CD14-positive monocyte (primary cell): ENCODE results near the gene MAST4. TPM values are rescaled to one million over a fixed set of nuclear protein-coding genes. Genes with fewer than 3 reads are reported as not detected.

Experiments used
- DNase-seq, 3 donors: peaks; one replicate each; pipeline ENCODE4 v3.0.0-alpha.2; 2011 to 2022
- H2AFZ ChIP-seq: 2 replicates; pipeline ENCODE4 v1.6.0; 2012; ENCODE audit warnings: mild to moderate bottlenecking, low read depth, low read length, inconsistent platforms; ENCODE audit not compliant: insufficient read depth, poor library complexity, severe bottlenecking
- H3K27ac ChIP-seq, 2 donors: 1 replicate in 1 of 2; 2 replicates in 1 of 2; pipeline ENCODE4 v1.5.1; 2012 to 2013; ENCODE audit warnings: low read length in 2 of 2, control low read depth in 1 of 2, inconsistent platforms in 1 of 2, low read depth in 1 of 2, mild to moderate bottlenecking in 1 of 2
- H3K27me3 ChIP-seq, 2 donors: one replicate each; pipeline versions ENCODE4 v1.6.0 to v1.6.1; 2011 to 2013; ENCODE audit warnings: low read length in 2 of 2; ENCODE audit not compliant: control insufficient read depth in 2 of 2, insufficient read depth in 2 of 2
- H3K36me3 ChIP-seq, 2 donors: replicated peaks in 1 of 2; 1 replicate in 1 of 2; 2 replicates in 1 of 2; pipeline versions ENCODE4 v1.5.1 to v1.6.1; 2012 to 2013; ENCODE audit warnings: low read length in 2 of 2, control low read depth in 1 of 2, inconsistent platforms in 1 of 2, mild to moderate bottlenecking in 1 of 2; ENCODE audit not compliant: insufficient read depth in 2 of 2, control insufficient read depth in 1 of 2
- H3K4me1 ChIP-seq, 2 donors: 1 replicate in 1 of 2; 2 replicates in 1 of 2; pipeline versions ENCODE4 v1.5.1 to v1.6.1; 2012 to 2013; ENCODE audit warnings: low read length in 2 of 2, control low read depth in 1 of 2, inconsistent platforms in 1 of 2, mild to moderate bottlenecking in 1 of 2, moderate library complexity in 1 of 2; ENCODE audit not compliant: insufficient read depth in 2 of 2, control insufficient read depth in 1 of 2
- H3K4me2 ChIP-seq: replicated peaks from 2 replicates; pipeline ENCODE3; 2012; ENCODE audit warnings: low read length, moderate library complexity, mild to moderate bottlenecking; ENCODE audit not compliant: poor library complexity, severe bottlenecking; ENCODE audit errors: extremely low read depth
- H3K4me3 ChIP-seq, 3 experiments: fragments of 200-600 bp in 1 of 3; sonication (generic) in 1 of 3; replicated peaks in 1 of 3; 1 replicate in 2 of 3; 2 replicates in 1 of 3; pipeline ENCODE4 v1.5.1; 2011 to 2013; ENCODE audit warnings: low read length in 3 of 3, mild to moderate bottlenecking in 3 of 3, control low read depth in 2 of 3, low read depth in 2 of 3, inconsistent platforms in 1 of 3, moderate library complexity in 1 of 3
- H3K79me2 ChIP-seq: 2 replicates; pipeline ENCODE4 v1.6.0; 2012; ENCODE audit warnings: mild to moderate bottlenecking, control low read depth, inconsistent platforms, low read length, moderate library complexity; ENCODE audit not compliant: insufficient read depth
- H3K9ac ChIP-seq: 2 replicates; pipeline ENCODE4 v1.6.0; 2017; ENCODE audit warnings: low read length, mild to moderate bottlenecking; ENCODE audit not compliant: insufficient read depth, poor library complexity, severe bottlenecking
- H3K9me3 ChIP-seq, 2 donors: replicated peaks in 1 of 2; 1 replicate in 1 of 2; 2 replicates in 1 of 2; pipeline versions ENCODE4 v1.5.1 to v1.6.1; 2012 to 2013; ENCODE audit warnings: low read length in 2 of 2, control low read depth in 1 of 2; ENCODE audit not compliant: control insufficient read depth in 1 of 2, insufficient read depth in 1 of 2
- H4K20me1 ChIP-seq: 2 replicates; pipeline ENCODE4 v1.6.0; 2012; ENCODE audit warnings: mild to moderate bottlenecking, low read length, control low read depth, moderate library complexity; ENCODE audit not compliant: insufficient read depth
- H3K27ac Mint-ChIP-seq, 7 donors: one replicate each; pipeline ENCODE4 v1.8.0; 2020; ENCODE audit warnings: mild to moderate bottlenecking in 7 of 7, mixed read lengths in 7 of 7, moderate library complexity in 6 of 7, inconsistent platforms in 2 of 7
- H3K27me3 Mint-ChIP-seq, 3 donors: one replicate each; pipeline ENCODE4 v1.8.0; 2021 to 2022; ENCODE audit warnings: low read depth in 3 of 3, mild to moderate bottlenecking in 3 of 3, mixed read lengths in 3 of 3, moderate library complexity in 3 of 3, inconsistent platforms in 1 of 3
- H3K36me3 Mint-ChIP-seq, 2 donors: one replicate each; pipeline ENCODE4 v1.8.0; 2020; ENCODE audit warnings: mixed read lengths in 2 of 2, inconsistent platforms in 1 of 2, mild to moderate bottlenecking in 1 of 2
- H3K4me1 Mint-ChIP-seq: one replicate; pipeline ENCODE4 v1.8.0; 2020; ENCODE audit warnings: mild to moderate bottlenecking, mixed read lengths
- H3K4me3 Mint-ChIP-seq, 2 donors: one replicate each; pipeline ENCODE4 v1.8.0; 2020; ENCODE audit warnings: mild to moderate bottlenecking in 2 of 2, mixed read lengths in 2 of 2, moderate library complexity in 1 of 2
- H3K9me3 Mint-ChIP-seq, 7 donors: one replicate each; pipeline ENCODE4 v1.8.0; 2020 to 2022; ENCODE audit warnings: mixed read lengths in 7 of 7, mild to moderate bottlenecking in 6 of 7, moderate library complexity in 6 of 7, inconsistent platforms in 2 of 7
- CTCF ChIP-seq: fragments of 200-600 bp; IDR thresholded peaks from one replicate; pipeline ENCODE4 v1.8.0; 2022; ENCODE audit warnings: antibody characterized with exemption, mild to moderate bottlenecking
- WGBS: methylation state at CpG from one replicate; pipeline ENCODE4 v1.1.5; 2013; ENCODE audit warnings: missing lambda C conversion rate; ENCODE audit not compliant: insufficient coverage; 5-methylcytosine and 5-hydroxymethylcytosine counted together
- intact Hi-C, 2 donors: fragments of 100-400 bp; cut with micrococcal nuclease; formaldehyde crosslinking; loops; one replicate each; pipeline versions ENCODE4 v1.15.0 to v1.15.1; 2023
- polyA plus RNA-seq, 3 donors: library from polyadenylated mRNA; depleted of rRNA in 1 of 3; unstranded in 2 of 3; stranded (reverse) in 1 of 3; fragments of 300-500 nt in 2 of 3; fragments of >200 nt in 1 of 3; fragmentation: Illumina TruSeq in 2 of 3; gene quantifications; 1 replicate in 2 of 3; 2 replicates in 1 of 3; pipeline ENCODE4 v1.2.3, GENCODE V29; 2012 to 2021

The MAST4 gene
- polyA plus RNA-seq, 3 donors = 0.03 to 0.24 TPM; not detected in 1

DNA sequence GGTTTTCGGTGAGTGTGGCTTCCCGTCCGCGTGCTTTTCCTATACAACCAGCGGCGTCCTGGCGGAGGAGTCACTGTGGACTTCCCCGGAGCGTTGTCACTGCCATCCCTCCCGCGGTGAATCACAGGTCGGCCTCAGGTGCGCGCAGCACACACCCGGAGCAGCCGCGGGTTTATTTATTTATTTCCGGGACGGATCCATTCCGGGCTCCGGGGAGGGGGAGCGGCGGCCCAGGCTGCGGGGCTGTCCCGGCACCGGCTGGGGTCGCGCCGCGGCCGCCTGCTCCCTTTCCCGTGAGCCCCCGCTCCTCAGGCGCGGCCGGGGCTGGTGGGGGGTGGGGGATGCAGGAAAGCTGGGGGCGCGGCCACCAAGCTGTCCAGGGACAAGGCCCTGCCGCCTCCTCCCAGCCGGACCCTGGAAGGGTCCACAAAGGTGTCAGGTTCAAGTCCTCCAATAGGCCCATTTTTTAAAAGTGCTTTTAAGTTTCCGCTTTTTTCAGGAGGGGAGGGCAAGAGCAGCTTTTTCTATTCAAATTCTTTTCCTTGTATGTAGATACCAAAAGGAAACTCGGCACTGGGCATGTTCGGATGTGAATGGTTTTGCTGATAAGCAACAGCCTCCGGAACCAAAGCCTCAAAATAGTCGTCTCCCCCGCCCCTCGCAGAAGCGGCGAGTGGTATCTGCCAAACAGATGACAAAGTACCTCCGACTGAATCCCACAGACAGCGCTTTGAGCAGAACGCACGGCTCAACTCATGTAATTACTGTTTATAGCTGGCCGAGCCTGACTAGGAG lies 407.9 kb downstream of the MAST4 start:
- H3K4me3 ChIP-seq = peak overlapping the region; percentile 51 to 79 (median 67)
- H3K9me3 ChIP-seq = no peaks in the 10 kb centered on the region
- Mint-ChIP-seq H3K4me3 (peak overlapping the region; percentile 86 to 96), H3K9me3 (no peaks in the 10 kb centered on the region), H3K4me1 (peaks cover 20% of the 10 kb centered on the region), H3K27ac (peak overlapping the region; percentile 1 to 71 (median 41)), H3K36me3 (peaks cover 0 to 3% of the 10 kb centered on the region in 2 donors), H3K27me3 (peaks cover 0 to 10% (median 5%) of the 10 kb centered on the region in 3 donors)
- peak overlapping the region; percentile 65 for H3K9ac ChIP-seq
- H3K79me2 ChIP-seq = no peaks in the 10 kb centered on the region
- intact Hi-C loops = loop anchor here in 1 of 2 donors (10.0 kb wide), 1 partner anchor 211 kb away; no protein-coding TSS in a partner anchor
- peak overlapping the region; percentile 91 for H2AFZ ChIP-seq
- DNase-seq = peak; percentile 39 to 87 (median 41)
- H3K4me1 ChIP-seq = peaks cover 12 to 19% of the 10 kb centered on the region in 2 donors
- peak overlapping the region; percentile 91 for H3K4me2 ChIP-seq
- peak overlapping the region in 1 of 2 donors; percentile 38 for H3K27ac ChIP-seq
- no peak for TF ChIP-seq CTCF
- H3K27me3 ChIP-seq = peaks cover 5 to 7% of the 10 kb centered on the region in 2 donors
- no peaks in the 10 kb centered on the region for H4K20me1 ChIP-seq
- H3K36me3 ChIP-seq = no peaks in the 10 kb centered on the region
- under 1% methylated on average over 42 of the region's 54 CpGs for WGBS

DNA sequence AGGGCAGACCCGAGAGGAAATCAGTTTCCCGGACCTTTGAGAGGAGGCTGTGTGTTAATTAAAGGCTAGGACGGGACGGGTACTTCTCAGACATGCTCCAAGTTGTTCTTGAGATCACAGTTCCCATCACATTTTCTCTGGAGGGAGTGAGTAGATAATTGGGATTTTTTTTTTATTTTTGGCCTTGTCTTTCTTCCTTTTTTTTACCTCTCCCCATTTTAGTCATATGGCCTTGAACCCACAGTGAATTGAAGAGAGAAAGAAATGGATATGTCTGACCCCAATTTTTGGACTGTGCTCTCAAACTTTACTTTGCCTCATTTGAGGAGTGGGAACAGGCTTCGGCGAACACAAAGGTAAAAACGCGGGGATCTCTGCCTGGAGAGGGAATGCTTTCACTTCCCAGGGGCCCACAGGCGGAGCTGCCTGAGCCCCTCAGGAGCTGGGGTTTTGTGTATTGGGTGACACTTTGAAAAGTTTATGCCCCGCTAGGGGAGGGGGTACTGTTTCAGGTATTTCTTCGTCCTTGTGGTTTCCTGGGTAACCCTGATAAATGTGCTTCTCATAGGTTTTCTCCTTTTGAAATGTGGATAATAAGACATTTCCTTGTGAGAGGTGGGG lies 408.6 kb downstream of the MAST4 start:
- H2AFZ ChIP-seq = peak overlapping the region; percentile 91
- no peaks in the 10 kb centered on the region for H3K36me3 ChIP-seq
- intact Hi-C loops = loop anchor here in 1 of 2 donors (10.0 kb wide), 1 partner anchor 210 kb away; no protein-coding TSS in a partner anchor
- H3K79me2 ChIP-seq = no peaks in the 10 kb centered on the region
- no peaks in the 10 kb centered on the region for H3K9me3 ChIP-seq
- WGBS = 0% methylated on average over 9 of the region's 11 CpGs
- peak overlapping the region; percentile 91 for H3K4me2 ChIP-seq
- peak overlapping the region; percentile 51 to 79 (median 67) for H3K4me3 ChIP-seq
- no peaks in the 10 kb centered on the region for H4K20me1 ChIP-seq
- peaks cover 5 to 7% of the 10 kb centered on the region in 2 donors for H3K27me3 ChIP-seq
- peak overlapping the region; percentile 86 to 96 for H3K4me3 Mint-ChIP-seq
- peaks cover 12 to 19% of the 10 kb centered on the region in 2 donors for H3K4me1 ChIP-seq
- peaks cover 2 to 10% (median 5%) of the 10 kb centered on the region in 3 donors for H3K27me3 Mint-ChIP-seq
- peak overlapping the region in 1 of 2 donors; percentile 38 for H3K27ac ChIP-seq
- H3K27ac Mint-ChIP-seq = peak overlapping the region in 5 of 7 donors; percentile 24 to 71 (median 51)
- no peak for DNase-seq
- H3K9ac ChIP-seq = peak overlapping the region; percentile 65
- peaks cover 20% of the 10 kb centered on the region for H3K4me1 Mint-ChIP-seq
- no peaks in the 10 kb centered on the region for H3K9me3 Mint-ChIP-seq
- H3K36me3 Mint-ChIP-seq = peaks cover 0 to 3% of the 10 kb centered on the region in 2 donors
- no peak for TF ChIP-seq CTCF
